NCI-H345 (cell line): Measurements from ENCODE around the gene PPME1.

Experiments used
- DNase-seq: peaks from one replicate; lab custom pipeline; 2025; lab: John Stamatoyannopoulos, UW

PPME1 gene

DNA sequence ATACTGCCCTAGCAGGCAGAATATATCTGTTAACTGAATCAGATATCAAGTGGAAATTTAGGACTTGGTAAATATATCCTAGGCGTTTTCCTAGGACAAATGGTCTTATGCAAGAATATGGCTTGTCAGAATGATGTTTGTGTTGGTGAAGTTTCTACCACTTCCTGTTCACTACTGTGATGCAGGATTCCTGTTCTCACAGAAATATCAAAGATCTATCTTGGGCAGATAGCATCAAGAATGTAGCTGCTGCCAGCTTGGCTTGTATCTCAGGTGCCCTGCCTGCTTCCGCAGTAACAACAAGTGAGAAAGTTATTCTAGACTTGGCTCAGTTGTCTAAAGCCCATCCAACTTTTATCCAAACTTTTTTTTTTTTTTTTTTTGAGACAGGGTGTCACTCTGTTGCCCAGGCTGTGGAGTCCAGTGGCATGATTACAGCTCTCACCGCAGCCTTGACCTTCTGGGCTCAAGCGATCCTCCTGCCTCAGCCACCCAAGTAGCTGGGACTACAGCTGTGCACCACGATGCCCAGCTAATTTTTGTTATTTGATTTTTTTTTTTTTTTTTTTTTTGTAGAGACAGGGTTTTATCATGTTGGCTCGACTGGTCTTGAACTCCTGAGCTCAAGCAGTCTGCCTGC is 61.3 kb downstream of the PPME1 start:
- DNase-seq, result no peak

DNA sequence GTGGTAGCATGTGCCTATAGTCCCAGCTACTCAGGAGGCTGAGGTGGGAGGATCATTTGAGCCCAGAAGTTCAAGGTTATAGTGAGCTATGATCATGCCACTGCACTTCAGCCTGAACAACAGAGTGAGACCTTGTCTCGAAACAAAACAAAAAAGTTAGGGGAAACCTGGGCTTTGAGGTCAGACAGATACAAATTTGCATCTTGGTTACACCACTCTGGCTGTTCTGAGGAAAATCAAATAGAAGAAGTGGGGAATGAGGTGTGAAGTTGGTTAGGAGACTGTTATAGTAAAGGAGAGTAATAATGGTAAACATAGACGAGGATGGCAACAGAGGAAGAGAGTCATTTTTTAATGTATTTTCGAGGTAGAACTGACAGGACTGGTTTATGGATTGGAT is 62.6 kb downstream of the PPME1 start:
- no peak for DNase-seq

DNA sequence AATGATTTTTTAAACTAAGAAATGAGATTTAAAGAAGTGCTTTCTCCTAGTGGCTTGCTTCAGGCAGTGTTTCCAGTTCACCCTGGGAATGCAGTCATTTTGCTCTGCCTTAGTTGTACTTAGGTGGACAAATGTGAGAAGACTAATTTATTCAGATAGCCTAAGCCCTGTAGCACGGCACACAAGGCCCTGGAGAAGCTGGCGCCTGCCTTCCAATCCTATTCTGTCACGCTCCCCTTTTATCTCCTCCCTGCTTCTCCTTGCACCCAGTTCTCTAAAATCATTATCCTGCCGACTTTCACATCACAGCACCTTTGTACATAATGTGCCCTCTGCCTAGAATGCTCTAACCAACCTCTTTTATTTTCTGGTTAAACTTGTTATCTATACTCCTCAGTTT is 64.0 kb downstream of the PPME1 start:
- DNase-seq, result no peak

DNA sequence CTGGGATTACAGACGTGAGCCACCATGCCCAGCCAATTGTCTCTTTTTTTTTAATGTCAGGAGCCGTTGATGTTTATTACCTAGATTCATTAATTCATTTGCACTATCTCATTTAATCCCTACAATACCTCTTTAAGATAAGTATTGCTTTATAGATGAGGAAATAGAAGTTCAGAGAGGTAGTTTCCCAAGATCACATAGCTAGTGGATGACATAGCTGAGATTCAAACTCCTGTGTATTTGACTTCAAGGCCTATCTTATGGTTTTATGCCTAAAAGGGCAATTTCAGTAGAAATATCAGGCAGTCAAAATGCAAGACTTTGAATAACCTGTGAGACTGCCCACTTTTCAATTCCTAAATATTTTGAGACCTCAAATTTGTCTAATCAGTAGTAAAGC is 66.5 kb downstream of the PPME1 start:
- no peak for DNase-seq

DNA sequence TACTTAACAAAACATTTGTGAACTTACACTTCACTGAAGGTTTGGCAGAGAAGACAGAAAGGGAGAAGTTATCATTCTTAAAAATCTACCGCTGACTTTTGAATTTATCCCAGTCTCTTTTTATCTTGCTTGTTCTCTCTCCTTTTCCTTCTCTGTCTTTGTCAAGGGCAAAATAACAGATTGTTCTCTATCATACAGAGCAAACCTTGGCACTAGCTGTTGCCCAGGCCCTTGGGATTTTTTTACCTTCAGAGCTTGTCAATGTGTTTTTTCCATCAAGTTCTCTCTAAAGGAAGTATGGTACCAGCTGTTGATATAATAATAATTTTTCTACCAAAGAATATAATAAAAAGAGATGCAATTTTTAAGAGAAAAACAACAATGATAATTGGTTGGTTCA is 67.2 kb downstream of the PPME1 start:
- DNase-seq, result no peak

DNA sequence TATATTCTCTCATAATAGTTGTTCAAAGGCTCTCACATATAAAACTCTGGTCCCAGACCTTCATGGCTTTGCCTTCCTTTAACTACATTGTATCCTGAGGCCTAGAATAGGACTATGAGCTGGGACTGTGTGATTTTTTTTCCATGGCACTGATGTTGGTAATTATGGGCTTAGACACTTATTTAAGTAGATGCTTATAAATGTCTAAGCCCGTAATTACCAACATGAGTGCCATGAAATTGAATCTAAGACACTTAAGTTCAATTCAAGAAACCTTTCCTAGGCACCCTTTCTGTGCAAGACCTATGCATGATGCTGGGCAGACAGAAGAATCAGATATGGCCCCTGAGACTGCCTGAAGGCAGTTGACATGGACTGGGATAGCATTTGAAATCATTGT is 77.4 kb downstream of the PPME1 start:
- no peak for DNase-seq

DNA sequence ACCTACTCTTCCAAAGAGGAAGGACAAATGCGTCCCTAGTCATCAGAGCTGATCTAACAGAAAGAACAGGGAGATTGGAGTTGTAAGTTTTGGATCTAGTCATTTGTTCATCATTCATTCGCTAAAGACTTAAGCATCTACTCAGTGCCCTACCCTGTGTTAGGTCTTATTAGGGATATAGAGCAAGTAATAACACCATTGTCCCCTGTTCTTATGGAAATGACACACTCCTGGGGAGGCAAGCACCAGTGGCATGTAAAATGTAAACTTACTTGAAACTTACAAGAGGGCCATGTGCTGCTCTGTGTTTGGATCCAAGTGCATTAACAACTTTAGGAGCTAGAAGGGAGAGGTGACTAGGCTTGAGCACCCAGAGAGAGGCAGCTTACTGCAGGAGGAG is 78.4 kb downstream of the PPME1 start:
- DNase-seq, result no peak

DNA sequence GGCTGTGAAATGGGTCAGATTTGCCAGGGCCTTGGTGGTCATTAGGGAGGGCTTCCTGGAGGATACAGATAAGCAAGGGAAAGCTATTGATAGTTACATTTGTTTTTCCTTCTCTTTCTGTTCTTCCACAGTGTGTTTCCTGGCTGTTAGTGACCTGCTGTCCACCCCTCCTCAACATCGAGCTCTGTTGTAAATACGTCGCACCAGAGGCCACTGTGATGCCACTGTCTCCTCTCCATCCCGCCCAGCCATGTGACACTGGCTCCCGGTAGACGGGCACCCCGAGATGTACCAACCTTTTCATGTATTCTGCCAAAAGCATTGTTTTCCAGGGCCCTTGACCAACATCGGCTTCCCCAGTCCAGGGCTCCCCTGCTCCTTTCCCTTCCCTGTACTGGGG is 82.3 kb downstream of the PPME1 start:
- DNase-seq, result no peak

DNA sequence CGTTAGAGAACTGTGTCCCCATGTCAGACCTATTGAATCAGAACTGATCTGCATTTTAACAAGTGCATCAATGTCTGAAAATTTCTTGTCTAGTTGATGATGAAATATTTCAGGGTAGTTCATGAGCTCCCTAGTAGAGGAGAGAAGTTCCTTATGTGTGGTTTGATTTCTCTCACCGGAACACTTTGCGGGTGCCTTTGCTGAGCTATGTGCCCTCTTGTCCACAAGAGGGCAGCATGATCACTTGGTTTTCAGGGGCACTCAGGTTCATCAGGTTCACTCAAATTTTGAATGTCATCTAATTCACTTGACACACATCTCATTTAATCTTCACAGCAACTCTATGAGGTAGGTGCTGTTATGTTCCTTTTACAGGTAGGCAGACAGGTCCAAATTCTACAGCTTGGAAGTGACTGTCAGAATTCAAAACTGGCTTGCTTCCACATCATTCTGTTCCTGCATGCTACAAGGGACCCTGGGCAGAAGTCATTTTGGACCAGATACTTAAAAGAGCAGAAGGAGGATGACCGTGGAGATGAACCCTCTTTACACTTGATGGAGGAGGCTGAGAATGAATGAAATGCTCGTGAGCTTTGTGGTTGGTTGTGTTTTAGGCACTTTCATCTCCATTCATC is 84.8 kb downstream of the PPME1 start:
- DNase-seq, result peak; percentile 60

DNA sequence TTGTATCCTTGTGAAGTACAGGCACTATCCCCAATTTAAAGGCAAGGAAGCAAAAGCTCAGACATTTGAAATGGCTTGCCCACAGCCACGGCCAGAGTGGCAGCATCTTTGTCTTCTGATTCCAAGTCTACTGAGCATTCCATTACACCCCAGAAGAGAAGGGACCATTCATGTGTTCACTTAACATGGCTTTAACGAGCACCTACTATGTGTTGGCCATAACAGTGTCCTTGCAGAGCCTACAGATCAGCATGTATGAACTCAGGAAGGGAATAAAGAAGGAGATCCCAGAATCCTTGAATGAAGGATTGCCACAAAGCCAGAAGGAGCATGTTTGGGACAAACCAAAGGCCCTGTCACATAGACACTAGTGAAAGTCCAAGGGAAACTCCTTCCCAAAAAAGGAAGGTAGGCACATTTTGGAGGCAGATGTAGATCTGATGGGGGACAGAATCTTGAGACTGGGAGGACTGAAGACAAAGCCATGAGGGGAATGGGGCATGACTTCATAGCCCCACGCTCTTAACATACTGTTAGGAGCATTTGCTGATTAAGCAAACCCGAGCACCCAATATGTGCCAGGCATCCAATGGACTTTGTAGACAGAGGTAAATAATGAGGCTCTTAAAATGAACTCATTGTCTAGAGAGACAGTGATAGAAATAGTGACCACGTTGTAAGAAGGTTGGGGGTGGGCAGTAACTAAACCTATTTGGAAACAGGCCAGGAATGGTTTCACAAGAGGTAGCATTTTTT is 85.5 kb downstream of the PPME1 start:
- no peak for DNase-seq

DNA sequence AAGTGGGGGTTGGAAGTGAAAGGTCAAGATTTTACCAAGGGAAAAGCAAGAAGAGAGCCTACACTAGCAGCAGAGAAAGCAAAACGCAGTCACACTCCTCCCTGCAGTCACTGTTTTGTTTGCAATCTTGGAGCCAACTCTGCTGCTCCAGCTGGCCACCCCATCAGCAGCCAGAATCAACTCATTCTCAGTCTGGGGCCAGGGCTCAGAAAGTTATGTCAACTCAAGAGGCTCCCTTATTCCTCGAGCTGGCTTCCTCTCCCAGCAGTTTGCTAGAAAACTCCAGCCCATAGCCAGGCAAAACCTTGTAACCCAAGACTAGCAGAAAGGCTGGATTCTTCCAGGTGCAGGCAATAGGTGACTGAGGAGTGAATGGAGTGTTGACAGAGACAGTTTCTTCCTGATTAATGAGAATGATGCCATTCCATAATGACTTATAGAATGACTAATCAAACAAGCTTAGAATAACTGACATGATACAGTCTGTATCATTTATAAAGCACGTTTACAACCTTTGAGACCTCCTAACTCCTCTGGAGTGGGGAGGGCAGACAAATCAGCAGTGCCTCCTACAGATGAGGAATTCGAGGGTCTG is 87.0 kb downstream of the PPME1 start:
- no peak for DNase-seq

DNA sequence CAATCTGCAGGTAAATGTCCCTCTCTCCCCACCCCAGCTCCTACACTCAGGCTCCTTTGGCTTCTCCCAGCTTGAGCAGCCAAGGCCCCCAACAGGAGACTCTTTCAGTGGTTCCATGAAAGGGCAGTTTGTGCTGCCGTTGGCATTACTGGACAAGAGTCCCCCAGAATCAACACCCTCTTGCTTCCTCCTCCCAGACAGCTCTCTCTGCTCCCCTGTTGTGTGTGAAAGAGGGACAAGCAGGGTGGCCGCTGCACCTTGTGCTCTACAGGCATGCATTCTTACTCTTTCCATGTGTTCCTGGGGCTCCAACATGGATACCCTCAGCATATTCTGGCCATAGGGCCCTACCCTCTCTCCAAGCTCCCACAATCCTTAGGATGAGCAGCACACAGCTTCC is 91.6 kb downstream of the PPME1 start:
- no peak for DNase-seq

DNA sequence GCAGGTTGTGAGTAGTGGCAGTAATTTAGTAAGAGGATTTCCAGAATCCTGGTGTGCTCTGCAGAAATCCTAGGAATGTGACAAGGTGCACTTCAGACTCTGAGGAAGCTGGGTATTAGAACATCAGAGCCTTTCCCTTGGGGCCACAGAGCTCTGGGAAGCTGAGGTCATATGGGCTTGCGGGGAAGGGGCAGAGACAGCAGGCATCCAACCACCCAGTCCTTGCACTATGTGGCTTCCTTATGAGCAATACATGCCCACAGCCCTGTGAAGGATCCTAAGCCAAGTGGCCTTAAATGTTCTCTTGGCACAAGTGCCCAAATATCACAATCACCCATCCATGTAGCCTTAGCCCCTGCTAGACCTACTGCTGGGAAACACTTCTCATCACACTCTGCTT is 94.2 kb downstream of the PPME1 start:
- no peak for DNase-seq

DNA sequence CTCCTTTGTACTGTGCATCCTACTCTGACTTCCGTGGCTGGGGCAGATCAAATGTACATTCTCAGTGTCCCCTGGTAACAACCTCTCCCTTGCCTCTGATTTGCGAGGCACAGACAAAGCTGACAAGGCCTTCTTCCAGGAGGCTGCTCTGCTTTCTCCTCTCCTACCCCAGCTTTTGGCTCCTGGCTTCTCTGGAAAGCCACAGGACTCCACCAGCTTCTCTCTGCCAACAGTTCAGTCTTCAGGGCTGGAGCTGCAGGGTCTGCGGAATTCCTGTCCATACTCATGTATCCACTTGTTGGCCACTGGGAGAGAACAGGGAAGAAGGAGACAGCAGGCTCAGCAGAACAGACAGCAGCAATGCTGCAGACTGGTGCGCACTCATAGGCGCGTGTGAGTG is 95.9 kb downstream of the PPME1 start:
- DNase-seq, result no peak

DNA sequence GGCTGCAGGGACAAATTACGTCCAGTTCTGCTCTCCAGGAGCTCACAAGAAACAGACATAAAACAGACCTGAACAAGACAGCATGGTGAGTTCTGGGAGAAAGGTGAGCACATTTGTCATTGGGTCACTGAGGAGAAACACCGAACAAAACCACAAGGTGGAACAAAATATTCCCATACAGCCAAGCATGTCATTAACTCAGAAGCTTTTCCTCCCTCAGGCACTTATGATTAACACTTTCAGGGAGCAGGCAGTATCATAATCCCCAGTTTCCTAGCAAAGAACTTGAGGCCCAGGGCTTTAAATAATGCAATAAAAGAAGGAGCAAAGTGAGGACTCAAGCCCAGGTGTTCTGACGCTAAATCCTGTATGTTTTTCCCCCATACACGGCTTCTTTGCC is 97.4 kb downstream of the PPME1 start:
- no peak for DNase-seq

DNA sequence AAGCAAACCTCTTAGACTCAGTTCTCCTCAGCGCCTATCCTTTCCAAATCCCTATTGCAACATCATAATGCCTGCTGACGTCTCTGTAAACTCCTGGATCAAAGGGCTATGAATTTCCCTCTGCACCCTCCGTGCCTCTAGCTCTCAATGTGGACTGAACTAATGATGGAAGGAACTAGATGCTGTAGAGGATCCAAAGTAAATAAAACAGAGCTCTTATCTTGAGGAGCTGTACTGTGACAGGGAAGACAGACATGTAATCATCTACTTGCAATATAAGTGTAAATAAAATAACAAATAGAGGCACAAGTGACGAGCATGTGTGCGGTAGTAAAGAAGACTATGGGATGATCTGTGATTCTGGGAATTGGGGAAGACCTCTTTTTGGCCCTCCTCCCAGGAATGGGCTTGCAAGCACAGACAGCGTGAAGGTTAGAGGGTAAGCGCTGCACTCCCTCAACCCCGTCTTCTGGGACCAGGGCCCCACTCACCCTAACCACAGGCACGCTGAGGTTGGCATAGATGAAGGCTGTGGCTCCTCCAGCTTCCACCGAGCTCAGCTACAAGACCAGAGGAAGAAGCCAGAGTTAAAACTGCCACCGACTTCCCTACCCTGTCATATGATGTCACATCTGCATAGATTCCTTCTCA is 98.2 kb downstream of the PPME1 start:
- DNase-seq, result no peak

DNA sequence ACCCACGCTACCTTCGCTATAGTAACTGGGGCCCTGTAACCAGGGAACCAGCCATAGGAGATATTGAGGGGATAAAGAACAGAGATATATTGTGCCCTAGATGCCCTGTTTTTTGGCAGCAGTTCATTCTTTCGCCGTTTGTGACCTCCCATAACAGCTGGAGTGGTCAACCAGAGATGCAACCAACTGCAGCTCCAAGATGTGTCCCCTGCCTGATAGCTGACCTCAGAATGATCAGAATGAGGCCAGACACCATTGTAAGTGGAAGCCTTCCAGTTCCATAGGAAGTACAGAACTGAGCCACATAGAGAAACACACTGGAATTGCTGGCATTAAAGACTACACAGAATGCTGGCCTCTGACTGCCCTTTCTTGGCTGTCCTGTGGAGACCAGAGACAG is 101.2 kb downstream of the PPME1 start:
- no peak for DNase-seq

DNA sequence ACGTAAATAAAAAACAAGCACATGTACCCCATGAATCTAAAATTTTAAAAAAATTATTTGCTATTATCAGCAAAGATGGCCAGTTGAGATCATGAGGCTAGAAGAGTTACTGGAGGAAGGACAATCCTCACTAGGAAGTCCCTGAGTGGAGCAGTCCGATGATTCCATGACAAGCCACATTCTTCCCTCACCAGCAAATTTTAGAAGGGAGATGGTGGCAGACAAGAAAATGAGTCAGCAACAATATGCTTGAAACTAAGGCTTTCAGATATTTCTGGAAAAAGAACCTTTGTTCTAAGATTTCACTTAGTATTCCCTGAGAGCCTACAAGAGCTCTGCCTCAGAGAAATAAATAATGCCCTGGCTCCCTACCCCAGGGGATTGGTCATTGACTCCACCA is 105.5 kb downstream of the PPME1 start:
- no peak for DNase-seq

DNA sequence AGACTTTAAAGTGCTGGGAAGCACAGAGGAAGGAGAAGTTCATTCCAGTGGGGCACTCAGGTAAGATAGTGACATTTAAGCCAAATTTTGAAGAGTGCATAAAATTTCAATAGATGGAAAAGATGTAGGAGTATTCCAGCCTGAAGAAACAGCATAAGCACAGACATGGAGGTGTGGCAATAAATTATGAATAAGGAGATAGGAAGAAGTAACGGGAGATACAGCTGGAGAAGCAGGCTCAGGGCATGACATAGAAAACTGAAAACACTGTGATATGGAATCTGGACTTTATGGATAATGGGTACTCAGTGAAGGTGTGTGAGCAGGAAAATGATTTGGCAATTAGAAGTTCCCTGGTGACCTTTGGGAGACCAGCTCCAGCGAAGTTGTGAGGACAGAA is 107.0 kb downstream of the PPME1 start:
- DNase-seq, result no peak

DNA sequence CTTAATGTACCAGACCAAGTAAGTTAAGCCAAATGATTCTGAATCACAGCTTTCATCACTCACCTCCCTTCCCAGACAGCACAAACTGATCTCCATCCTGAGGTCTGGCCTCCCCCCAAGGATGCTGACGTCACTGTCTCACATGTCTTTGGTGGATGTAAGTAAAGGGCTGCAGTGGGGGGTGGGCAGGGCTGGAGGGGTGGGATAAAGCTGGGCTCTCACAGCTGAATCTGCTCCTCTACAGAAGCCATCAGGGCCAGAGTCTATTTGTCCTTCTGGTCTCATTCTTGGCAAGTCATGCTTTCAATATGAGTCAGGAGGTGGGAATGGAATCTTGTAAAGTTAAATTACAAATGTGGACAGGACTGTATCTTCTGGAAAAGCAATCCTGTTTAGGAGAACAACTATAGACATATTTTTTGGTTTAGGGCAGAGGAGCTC is 107.7 kb downstream of the PPME1 start:
- DNase-seq, result no peak

DNA sequence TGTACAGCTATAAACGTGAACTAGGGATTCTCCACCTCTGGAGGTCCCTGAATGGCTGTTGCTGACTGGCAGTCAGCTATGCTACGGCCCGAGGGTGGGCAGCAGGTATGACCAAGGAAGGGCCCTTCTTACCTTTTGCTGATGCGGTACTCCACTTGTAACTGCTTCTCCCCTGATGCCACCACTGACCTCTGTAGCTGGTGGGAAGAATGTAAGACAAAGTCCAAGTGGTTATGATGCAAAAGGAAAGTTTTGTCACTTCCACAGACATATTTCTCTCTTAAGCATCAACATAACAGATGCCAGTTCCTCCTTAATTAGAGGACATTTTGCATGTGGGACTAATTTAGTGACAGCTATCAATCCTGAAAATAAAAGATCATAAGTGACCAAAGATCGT is 108.2 kb downstream of the PPME1 start:
- no peak for DNase-seq

DNA sequence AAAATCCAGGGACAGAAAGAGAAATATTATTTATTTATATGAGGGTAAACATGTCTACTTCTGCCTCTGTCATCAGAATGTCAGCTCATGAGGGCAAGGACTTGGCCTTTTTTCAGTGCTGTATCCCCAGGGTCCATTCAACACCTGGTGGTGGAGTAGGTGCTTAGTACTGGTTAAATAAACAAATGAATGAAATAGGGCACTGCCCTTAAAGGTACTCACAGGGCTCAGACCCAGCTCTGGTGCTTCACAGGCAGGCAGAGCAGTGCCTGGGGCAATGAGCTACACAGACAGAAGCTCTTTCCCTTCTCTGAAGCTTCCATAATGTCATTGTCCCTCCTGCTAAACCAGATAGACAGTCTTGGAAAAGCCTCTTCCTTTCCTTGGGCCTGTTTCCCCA is 109.4 kb downstream of the PPME1 start:
- DNase-seq, result peak; percentile 18

DNA sequence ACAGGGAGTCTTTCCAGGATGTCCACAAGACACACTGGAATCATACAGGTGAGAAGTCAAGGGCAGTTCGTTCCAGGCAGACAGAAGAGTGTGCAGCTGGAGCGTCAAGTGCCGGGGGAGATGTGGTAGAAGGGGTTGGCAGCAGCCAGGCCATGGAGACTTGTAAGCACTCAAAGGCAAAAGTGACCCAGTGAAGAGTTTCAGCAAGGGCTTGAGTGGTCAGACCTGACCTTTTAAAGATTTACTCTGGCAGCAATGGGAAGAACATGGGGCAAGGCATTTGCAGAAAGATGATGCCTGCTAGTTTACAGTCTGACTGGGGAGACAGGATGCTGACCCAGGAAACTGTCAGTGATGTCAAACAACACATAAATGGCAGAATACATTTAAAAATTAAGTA is 111.3 kb downstream of the PPME1 start:
- DNase-seq, result no peak
